Endodermal cell (in vitro differentiated cells): ENCODE results near the gene TOM1L2. TPM values are rescaled to one million over a fixed set of nuclear protein-coding genes. Genes with fewer than 3 reads are reported as not detected.

ENCODE experiments used
- DNase-seq: peaks from one replicate; pipeline ENCODE4 v3.0.0-alpha.2; 2017
- H3K27ac ChIP-seq: 2 replicates; pipeline ENCODE4 v1.5.1; 2013; ENCODE audit warnings: mild to moderate bottlenecking, low read depth, low read length, moderate library complexity
- H3K27me3 ChIP-seq: 2 replicates; pipeline ENCODE4 v1.6.1; 2013; ENCODE audit warnings: mild to moderate bottlenecking, low read length, moderate library complexity; ENCODE audit not compliant: insufficient read depth, control insufficient read depth, poor library complexity, severe bottlenecking
- H3K36me3 ChIP-seq: 2 replicates; pipeline ENCODE4 v1.7.0; 2013; ENCODE audit warnings: mild to moderate bottlenecking, low read length, moderate library complexity; ENCODE audit not compliant: control insufficient read depth, insufficient read depth
- H3K4me1 ChIP-seq: one replicate; pipeline ENCODE4 v1.7.0; 2013; ENCODE audit warnings: low read length; ENCODE audit not compliant: control insufficient read depth, insufficient read depth
- H3K4me3 ChIP-seq: 2 replicates; pipeline ENCODE4 v1.5.1; 2013; ENCODE audit warnings: mild to moderate bottlenecking, low read length, moderate library complexity
- H3K9ac ChIP-seq: 2 replicates; pipeline ENCODE4 v1.6.1; 2013; ENCODE audit warnings: mild to moderate bottlenecking, low read length, moderate library complexity; ENCODE audit not compliant: poor library complexity, severe bottlenecking; ENCODE audit errors: extremely low read depth
- H3K9me3 ChIP-seq: 2 replicates; pipeline ENCODE4 v1.6.1; 2013; ENCODE audit warnings: mild to moderate bottlenecking, low read length, moderate library complexity; ENCODE audit not compliant: control insufficient read depth
- H3K27ac Mint-ChIP-seq: 2 replicates; pipeline ENCODE4 v1.8.0; 2020; ENCODE audit warnings: mixed read lengths
- H3K27me3 Mint-ChIP-seq: 2 replicates; pipeline ENCODE4 v1.8.0; 2021; ENCODE audit warnings: mild to moderate bottlenecking, mixed read lengths; ENCODE audit not compliant: insufficient read depth
- H3K36me3 Mint-ChIP-seq: 2 replicates; pipeline ENCODE4 v1.8.0; 2020; ENCODE audit warnings: low read depth, mixed read lengths
- H3K4me1 Mint-ChIP-seq: 2 replicates; pipeline ENCODE4 v1.8.0; 2020; ENCODE audit warnings: mixed read lengths
- H3K4me3 Mint-ChIP-seq: 2 replicates; pipeline ENCODE4 v1.8.0; 2020; ENCODE audit warnings: mild to moderate bottlenecking, moderate library complexity, mixed read lengths
- H3K9me3 Mint-ChIP-seq: 2 replicates; pipeline ENCODE4 v1.8.0; 2020; ENCODE audit warnings: mild to moderate bottlenecking, mixed read lengths
- CTCF ChIP-seq: fragments of 200-600 bp; sonication (generic); conservative IDR thresholded peaks from 2 replicates; pipeline ENCODE4 v1.5.0; 2021; ENCODE audit warnings: antibody characterized with exemption, mild to moderate bottlenecking
- WGBS, 2 experiments: methylation state at CpG; one replicate each; pipeline versions ENCODE4 v1.1.5 to v1.1.7; 2013; ENCODE audit warnings: missing lambda C conversion rate in 2 of 2, mixed read lengths in 1 of 2; ENCODE audit not compliant: insufficient coverage in 1 of 2, insufficient read length in 1 of 2; 5-methylcytosine and 5-hydroxymethylcytosine counted together
- total RNA-seq, 2 donors: library from RNA; stranded (reverse); fragmentation: NEBNext Ultra II Directional in 1 of 2; extraction: Animal tissue kit (Norgen Biotek cat#: 25700) in 1 of 2; gene quantifications; 2 replicates in 1 of 2; 3 replicates in 1 of 2; pipeline ENCODE4 v1.2.1, GENCODE V29; 2021

Gene TOM1L2
- total RNA-seq, 2 donors from 2014 or later: 10.2 to 11.5 TPM

GRCh38 chr17:17811381-17812210, 160.6 kb downstream of the TOM1L2 start:
- 37 to 67% methylated on average over 2 to 14 of the region's 15 CpGs for WGBS, 2 experiments
- Mint-ChIP-seq H3K27me3 (peaks cover 12% of the 10 kb centered on the region), H3K4me3 (peak overlapping the region; percentile 36), H3K9me3 (no peaks in the 10 kb centered on the region), H3K36me3 (peaks cover 25% of the 10 kb centered on the region), H3K27ac (peak overlapping the region; percentile 88), H3K4me1 (peaks cover 8% of the 10 kb centered on the region)
- Histone ChIP-seq H3K9me3 (no peaks in the 10 kb centered on the region), H3K9ac (no peak overlapping the region), H3K27ac (no peak overlapping the region), H3K4me1 (peaks cover 9% of the 10 kb centered on the region), H3K4me3 (no peak overlapping the region), H3K36me3 (peaks cover 31% of the 10 kb centered on the region), H3K27me3 (no peaks in the 10 kb centered on the region)
- DNase-seq: peak; percentile 91
- no peak for TF ChIP-seq CTCF

GRCh38 chr17:17810895-17811248, 161.3 kb downstream of the TOM1L2 start:
- Mint-ChIP-seq H3K27me3 (peaks cover 12% of the 10 kb centered on the region), H3K4me1 (peaks cover 8% of the 10 kb centered on the region), H3K9me3 (no peaks in the 10 kb centered on the region), H3K4me3 (peak overlapping the region; percentile 52), H3K27ac (no peak overlapping the region), H3K36me3 (peaks cover 28% of the 10 kb centered on the region)
- peaks cover 39% of the 10 kb centered on the region for H3K36me3 ChIP-seq
- peaks cover 9% of the 10 kb centered on the region for H3K4me1 ChIP-seq
- no peaks in the 10 kb centered on the region for H3K27me3 ChIP-seq
- peak; percentile 36 for TF ChIP-seq CTCF
- H3K4me3 ChIP-seq: no peak overlapping the region
- H3K9ac ChIP-seq: no peak overlapping the region
- 63 to 65% methylated on average over 12 to 25 of the region's 27 CpGs for WGBS, 2 experiments
- no peaks in the 10 kb centered on the region for H3K9me3 ChIP-seq
- DNase-seq: peak; percentile 74
- no peak overlapping the region for H3K27ac ChIP-seq

- no peak overlapping the region for H3K4me3 ChIP-seq
- no peak overlapping the region for H3K27ac ChIP-seq
- H3K27me3 ChIP-seq: no peaks in the 10 kb centered on the region
- Mint-ChIP-seq H3K36me3 (peaks cover 29% of the 10 kb centered on the region), H3K27me3 (peaks cover 12% of the 10 kb centered on the region), H3K27ac (no peak overlapping the region), H3K9me3 (no peaks in the 10 kb centered on the region), H3K4me1 (peaks cover 8% of the 10 kb centered on the region), H3K4me3 (peak overlapping the region; percentile 52)
- peaks cover 9% of the 10 kb centered on the region for H3K4me1 ChIP-seq
- peak; percentile 54 for TF ChIP-seq CTCF
- 25% methylated on average over 20 to 68 of the region's 68 CpGs for WGBS, 2 experiments
- no peaks in the 10 kb centered on the region for H3K9me3 ChIP-seq
- peak; percentile 88 for DNase-seq
- peaks cover 40% of the 10 kb centered on the region for H3K36me3 ChIP-seq
- no peak overlapping the region for H3K9ac ChIP-seq
Observed at GRCh38 chr17:17810084-17810894, 161.9 kb downstream of the TOM1L2 start.
